NB4 (cell line): ENCODE results near the gene SELENBP1.

Experiments
- CTCF ChIP-seq: IDR thresholded peaks from one replicate; pipeline ENCODE4 v1.5.1; 2012; ENCODE audit warnings: low read depth, low read length
- POLR2A ChIP-seq: IDR thresholded peaks from 2 replicates; pipeline ENCODE4 v1.6.1; 2011; ENCODE audit warnings: mild to moderate bottlenecking; ENCODE audit not compliant: insufficient read length; ENCODE audit errors: extremely low read depth

- TF ChIP-seq POLR2A: no peak
- no peak for TF ChIP-seq CTCF
Observed at GRCh38 chr1:151418081-151418480, 45.6 kb upstream of the SELENBP1 start.
